ENCODE measurements around the gene PPFIA4. TPM values are rescaled to one million over a fixed set of nuclear protein-coding genes. Genes with fewer than 3 reads are reported as not detected.

Gene PPFIA4
- total RNA-seq, 1 donor from 2014 or later, result 14.7 TPM

GRCh38 chr1:203006948-203007871 lies 19.1 kb upstream of the PPFIA4 start, which contains the start of gene TMEM183A:
Gene TMEM183A, plus strand, starts transcription at chr1:203007374. Its CDS starts 92 bp downstream, at chr1:203007466.
- no peaks in the 10 kb centered on the region for H3K27me3 Mint-ChIP-seq (ENCODE audit: low read depth)
- H3K36me3 Mint-ChIP-seq (ENCODE audit: low read depth), result peaks cover 8% of the 10 kb centered on the region
- H3K4me1 Mint-ChIP-seq (ENCODE audit: low read depth), result peaks cover 28% of the 10 kb centered on the region
- H3K27ac Mint-ChIP-seq (ENCODE audit: unreplicated experiment), result peak within 1 kb of the TSS; percentile 98
- no peaks in the 10 kb centered on the region for H3K9me3 Mint-ChIP-seq (ENCODE audit: low read depth)
- peak within 1 kb of the TSS; percentile 81 for H3K4me3 Mint-ChIP-seq (ENCODE audit: unreplicated experiment)
- TF ChIP-seq, protein P1, sequence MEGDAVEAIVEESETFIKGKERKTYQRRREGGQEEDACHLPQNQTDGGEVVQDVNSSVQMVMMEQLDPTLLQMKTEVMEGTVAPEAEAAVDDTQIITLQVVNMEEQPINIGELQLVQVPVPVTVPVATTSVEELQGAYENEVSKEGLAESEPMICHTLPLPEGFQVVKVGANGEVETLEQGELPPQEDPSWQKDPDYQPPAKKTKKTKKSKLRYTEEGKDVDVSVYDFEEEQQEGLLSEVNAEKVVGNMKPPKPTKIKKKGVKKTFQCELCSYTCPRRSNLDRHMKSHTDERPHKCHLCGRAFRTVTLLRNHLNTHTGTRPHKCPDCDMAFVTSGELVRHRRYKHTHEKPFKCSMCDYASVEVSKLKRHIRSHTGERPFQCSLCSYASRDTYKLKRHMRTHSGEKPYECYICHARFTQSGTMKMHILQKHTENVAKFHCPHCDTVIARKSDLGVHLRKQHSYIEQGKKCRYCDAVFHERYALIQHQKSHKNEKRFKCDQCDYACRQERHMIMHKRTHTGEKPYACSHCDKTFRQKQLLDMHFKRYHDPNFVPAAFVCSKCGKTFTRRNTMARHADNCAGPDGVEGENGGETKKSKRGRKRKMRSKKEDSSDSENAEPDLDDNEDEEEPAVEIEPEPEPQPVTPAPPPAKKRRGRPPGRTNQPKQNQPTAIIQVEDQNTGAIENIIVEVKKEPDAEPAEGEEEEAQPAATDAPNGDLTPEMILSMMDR (IDR thresholded peaks at IDR 0.05), result no peak
- peak; percentile 97 for DNase-seq (ENCODE audit: low spot score)

- Mint-ChIP-seq H3K27ac (ENCODE audit: unreplicated experiment) (no peak overlapping the region), H3K4me3 (ENCODE audit: unreplicated experiment) (peak overlapping the region; percentile 81), H3K36me3 (ENCODE audit: low read depth) (peaks cover 16% of the 10 kb centered on the region), H3K27me3 (ENCODE audit: low read depth) (no peaks in the 10 kb centered on the region), H3K4me1 (ENCODE audit: low read depth) (peaks cover 28% of the 10 kb centered on the region), H3K9me3 (ENCODE audit: low read depth) (no peaks in the 10 kb centered on the region)
- no peak for DNase-seq (ENCODE audit: low spot score)
- TF ChIP-seq, protein P1 (IDR thresholded peaks at IDR 0.05), result no peak
These were observed 17.1 kb upstream of the PPFIA4 start for GRCh38 chr1:203009185-203009584.

DNA sequence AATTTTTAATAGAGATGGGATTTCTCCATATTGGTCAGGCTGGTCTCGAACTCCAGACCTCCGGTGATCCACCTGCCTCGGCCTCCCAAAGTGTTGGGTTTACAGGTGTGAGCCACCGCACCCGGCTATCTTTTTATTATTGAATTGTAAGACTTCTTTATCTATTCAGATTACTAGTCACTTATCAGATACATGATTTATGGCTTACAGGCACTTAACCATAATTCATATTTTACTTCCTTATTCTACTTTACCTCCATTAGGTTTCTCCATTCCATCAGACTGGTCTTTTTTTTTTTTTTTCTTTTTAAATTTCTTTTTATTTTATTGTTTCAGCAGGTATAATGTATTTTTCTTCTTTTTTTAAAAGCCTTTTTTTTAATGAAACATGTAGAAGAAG lies 14.7 kb upstream of the PPFIA4 start:
- Mint-ChIP-seq H3K4me1 (ENCODE audit: low read depth) (peaks cover 21% of the 10 kb centered on the region), H3K9me3 (ENCODE audit: low read depth) (no peaks in the 10 kb centered on the region), H3K36me3 (ENCODE audit: low read depth) (peaks cover 28% of the 10 kb centered on the region), H3K27ac (ENCODE audit: unreplicated experiment) (no peak overlapping the region), H3K4me3 (ENCODE audit: unreplicated experiment) (no peak overlapping the region), H3K27me3 (ENCODE audit: low read depth) (no peaks in the 10 kb centered on the region)
- TF ChIP-seq, protein P1 (IDR thresholded peaks at IDR 0.05), result no peak
- DNase-seq (ENCODE audit: low spot score), result no peak

- Mint-ChIP-seq H3K4me3 (ENCODE audit: unreplicated experiment) (no peak overlapping the region), H3K4me1 (ENCODE audit: low read depth) (no peaks in the 10 kb centered on the region), H3K27me3 (ENCODE audit: low read depth) (no peaks in the 10 kb centered on the region), H3K36me3 (ENCODE audit: low read depth) (peaks cover 49% of the 10 kb centered on the region), H3K9me3 (ENCODE audit: low read depth) (no peaks in the 10 kb centered on the region), H3K27ac (ENCODE audit: unreplicated experiment) (no peak overlapping the region)
- TF ChIP-seq, protein P1 (IDR thresholded peaks at IDR 0.05), result no peak
- no peak for DNase-seq (ENCODE audit: low spot score)
These were observed 9.2 kb upstream of the PPFIA4 start for GRCh38 chr1:203017061-203017460.

DNA sequence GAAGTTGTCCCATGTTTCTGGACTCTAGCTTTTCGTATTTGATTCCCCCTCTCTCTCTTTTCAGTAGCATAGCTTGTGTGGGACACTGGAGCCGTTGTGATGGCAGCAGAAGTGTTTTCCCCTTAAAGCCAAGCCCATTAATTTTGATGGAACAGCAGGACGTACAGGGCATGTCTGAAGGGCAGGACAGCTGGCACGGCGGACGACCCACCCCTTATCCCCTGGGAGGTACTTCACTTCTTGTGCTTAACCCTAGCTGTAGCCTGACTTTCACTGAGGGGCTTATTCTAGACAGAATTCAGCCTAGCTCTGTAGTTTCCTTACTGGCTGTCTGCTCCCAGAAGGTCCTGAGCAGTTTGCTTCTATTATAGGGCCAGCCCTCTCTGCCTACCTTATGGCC lies 8.6 kb upstream of the PPFIA4 start:
- DNase-seq (ENCODE audit: low spot score), result no peak
- Mint-ChIP-seq H3K4me1 (ENCODE audit: low read depth) (no peaks in the 10 kb centered on the region), H3K9me3 (ENCODE audit: low read depth) (no peaks in the 10 kb centered on the region), H3K27ac (ENCODE audit: unreplicated experiment) (no peak overlapping the region), H3K4me3 (ENCODE audit: unreplicated experiment) (no peak overlapping the region), H3K27me3 (ENCODE audit: low read depth) (no peaks in the 10 kb centered on the region), H3K36me3 (ENCODE audit: low read depth) (peaks cover 50% of the 10 kb centered on the region)
- TF ChIP-seq, protein P1 (IDR thresholded peaks at IDR 0.05), result no peak

Measured in chondrocyte (in vitro differentiated cells).